Body of pancreas (tissue), 4 donors: ENCODE results near the gene TRAM2. TPM values are rescaled to one million over a fixed set of nuclear protein-coding genes. Genes with fewer than 3 reads are reported as not detected.
A peak's percentile ranks its signal among the peaks of the same experiment; 100 is the strongest.

ENCODE experiments used
- ATAC-seq: fragments of 150-250 bp; one replicate; pipeline ENCODE4 v1.9.1; 2016
- DNase-seq, 4 donors: peaks; one replicate each; pipeline ENCODE4 v3.0.0-alpha.2; 2019
- H3K27ac ChIP-seq, 4 donors: fragments of 200-600 bp; sonication (generic); 1 replicate in 3 of 4; 2 replicates in 1 of 4; pipeline versions ENCODE4 v1.5.1 to v1.6.1; 2016 to 2019; ENCODE audit warnings: mild to moderate bottlenecking in 1 of 4, mixed read lengths in 1 of 4, moderate library complexity in 1 of 4
- H3K27me3 ChIP-seq, 2 donors: fragments of 200-600 bp; sonication (generic); one replicate each; pipeline ENCODE4 v1.6.0; 2016; ENCODE audit warnings: mild to moderate bottlenecking in 1 of 2
- H3K36me3 ChIP-seq, 2 donors: fragments of 200-600 bp; sonication (generic); replicated peaks in 1 of 2; 2 replicates each; pipeline ENCODE4 v1.5.1; 2016; ENCODE audit warnings: low read depth in 2 of 2; ENCODE audit not compliant: insufficient read depth in 1 of 2
- H3K4me1 ChIP-seq: fragments of 200-600 bp; sonication (generic); one replicate; pipeline ENCODE4 v1.6.0; 2016
- H3K4me3 ChIP-seq, 2 donors: fragments of 200-600 bp; sonication (generic); 1 replicate in 1 of 2; 2 replicates in 1 of 2; pipeline ENCODE4 v1.5.1; 2016 to 2019
- H3K9me3 ChIP-seq, 3 donors: fragments of 200-600 bp; sonication (generic); 1 replicate in 2 of 3; 2 replicates in 1 of 3; pipeline ENCODE4 v1.5.1; 2016
- POLR2A ChIP-seq, 3 donors: fragments of 450-650 bp; IDR thresholded peaks; one replicate each; pipeline ENCODE4 v1.6.1; 2016; ENCODE audit warnings: antibody characterized with exemption in 3 of 3, mild to moderate bottlenecking in 2 of 3
- WGBS, 2 donors: methylation state at CpG; one replicate each; pipeline ENCODE4 v1.1.5; 2017; 5-methylcytosine and 5-hydroxymethylcytosine counted together
- intact Hi-C: fragments of 100-400 bp; cut with DNase I; formaldehyde crosslinking; loops from one replicate; pipeline ENCODE4 v1.15.1; 2023
- total RNA-seq, 2 donors: library from RNA; depleted of rRNA; stranded (reverse); fragments of >200 nt; gene quantifications; one replicate each; pipeline ENCODE4 v1.1.0, GENCODE V29; 2016
- TF ChIP-seq, protein P1 (sequence below), 7 experiments: fragments of 450-650 bp in 4 of 7; fragments of 200-600 bp in 3 of 7; sonication (generic) in 3 of 7; IDR thresholded peaks; one replicate each; pipeline ENCODE4 v1.5.1; 2016 to 2019; ENCODE audit warnings: antibody characterized with exemption in 7 of 7

TRAM2 gene
- total RNA-seq, 2 donors from 2014 or later = 6.7 to 7.9 TPM

DNA sequence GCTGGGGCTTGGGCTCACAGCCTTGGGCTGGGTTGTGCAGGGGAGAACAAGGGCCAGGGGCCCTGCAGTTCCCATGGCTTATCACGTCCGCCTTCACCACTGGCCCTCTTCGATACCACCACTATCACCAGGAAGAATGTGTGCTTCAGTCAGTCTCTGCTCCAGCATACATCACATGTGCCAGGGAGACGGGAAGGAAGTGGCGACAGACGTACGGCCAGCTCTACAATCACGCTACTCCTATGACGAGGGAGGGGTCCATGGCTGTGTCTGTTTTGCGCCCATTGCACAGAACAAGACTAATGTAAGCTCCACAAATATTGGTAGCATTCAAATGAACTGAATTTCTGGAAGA is 72.1 kb downstream of the TRAM2 start:
- TF ChIP-seq, protein P1, sequence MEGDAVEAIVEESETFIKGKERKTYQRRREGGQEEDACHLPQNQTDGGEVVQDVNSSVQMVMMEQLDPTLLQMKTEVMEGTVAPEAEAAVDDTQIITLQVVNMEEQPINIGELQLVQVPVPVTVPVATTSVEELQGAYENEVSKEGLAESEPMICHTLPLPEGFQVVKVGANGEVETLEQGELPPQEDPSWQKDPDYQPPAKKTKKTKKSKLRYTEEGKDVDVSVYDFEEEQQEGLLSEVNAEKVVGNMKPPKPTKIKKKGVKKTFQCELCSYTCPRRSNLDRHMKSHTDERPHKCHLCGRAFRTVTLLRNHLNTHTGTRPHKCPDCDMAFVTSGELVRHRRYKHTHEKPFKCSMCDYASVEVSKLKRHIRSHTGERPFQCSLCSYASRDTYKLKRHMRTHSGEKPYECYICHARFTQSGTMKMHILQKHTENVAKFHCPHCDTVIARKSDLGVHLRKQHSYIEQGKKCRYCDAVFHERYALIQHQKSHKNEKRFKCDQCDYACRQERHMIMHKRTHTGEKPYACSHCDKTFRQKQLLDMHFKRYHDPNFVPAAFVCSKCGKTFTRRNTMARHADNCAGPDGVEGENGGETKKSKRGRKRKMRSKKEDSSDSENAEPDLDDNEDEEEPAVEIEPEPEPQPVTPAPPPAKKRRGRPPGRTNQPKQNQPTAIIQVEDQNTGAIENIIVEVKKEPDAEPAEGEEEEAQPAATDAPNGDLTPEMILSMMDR (IDR thresholded peaks at IDR 0.05) = no peak
- no peak for TF ChIP-seq POLR2A (IDR thresholded peaks at IDR 0.05)
- H3K9me3 ChIP-seq = no peaks in the 10 kb centered on the region
- peak overlapping the region; percentile 50 to 86 (median 80) for H3K27ac ChIP-seq
- H3K36me3 ChIP-seq = no peaks in the 10 kb centered on the region
- WGBS, 2 donors = 60 to 78% methylated on average over 1 to 10 of the region's 10 CpGs
- H3K27me3 ChIP-seq = no peaks in the 10 kb centered on the region
- peaks cover 19% of the 10 kb centered on the region for H3K4me1 ChIP-seq
- intact Hi-C loops = no loop called here
- ATAC-seq (no peak), DNase-seq (peak in 1 of 4 donors; percentile 17)
- no peak overlapping the region for H3K4me3 ChIP-seq

DNA sequence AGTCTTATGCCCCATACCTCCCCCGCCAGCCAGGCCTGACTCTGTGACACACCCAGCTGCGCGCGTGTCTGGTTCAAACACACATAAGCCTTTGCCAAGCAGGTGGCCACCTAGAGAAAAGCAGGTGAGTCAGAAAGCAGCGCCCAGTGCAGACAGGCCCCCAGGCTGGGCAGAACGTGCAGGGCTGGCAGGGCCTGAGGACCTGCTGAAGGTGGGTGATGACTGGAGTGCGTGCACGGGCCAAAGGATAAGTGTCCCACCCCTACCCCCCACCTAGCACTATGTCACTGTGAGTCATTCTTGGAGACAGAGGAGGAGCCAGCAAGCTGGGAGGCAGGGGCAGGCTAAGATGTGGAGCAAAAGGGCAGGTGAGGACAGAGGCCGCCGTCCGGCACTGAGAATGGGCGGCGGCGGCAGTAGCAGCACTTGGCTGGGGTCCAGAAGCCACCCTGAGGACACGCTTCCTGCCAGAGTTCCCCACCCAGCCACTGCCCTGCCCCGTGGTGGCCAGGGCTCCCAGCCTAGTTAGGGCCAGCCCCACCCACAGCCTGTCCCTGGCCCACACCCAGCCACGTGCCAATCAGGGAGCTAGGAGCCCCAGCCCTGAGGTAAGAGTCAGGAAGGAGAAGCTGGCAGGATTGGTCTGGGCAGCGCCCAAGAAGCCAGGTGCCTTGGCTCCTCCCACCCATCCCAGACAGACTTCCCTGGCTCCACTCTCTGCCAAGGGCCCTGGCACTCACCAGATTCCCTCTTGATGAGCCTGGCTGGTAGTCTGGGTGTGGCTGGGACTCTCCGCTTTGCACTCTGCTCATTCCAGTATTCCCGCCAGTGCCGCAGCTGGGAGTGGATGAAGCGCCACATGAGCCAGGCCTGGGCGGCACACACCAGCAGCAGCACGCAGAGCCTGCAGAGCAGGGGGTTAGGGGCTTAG is 72.7 kb downstream of the TRAM2 start:
- peak; percentile 92 to 97 (median 96) for DNase-seq
- intact Hi-C loops = no loop called here
- 18 to 27% methylated on average over 2 to 24 of the region's 24 CpGs for WGBS, 2 donors
- Histone ChIP-seq H3K27me3 (no peaks in the 10 kb centered on the region), H3K36me3 (no peaks in the 10 kb centered on the region), H3K27ac (peak overlapping the region; percentile 50 to 86 (median 80)), H3K4me1 (peaks cover 19% of the 10 kb centered on the region), H3K9me3 (no peaks in the 10 kb centered on the region), H3K4me3 (no peak overlapping the region)
- peak in 2 of 3 donors; percentile 41 to 44 for TF ChIP-seq POLR2A (IDR thresholded peaks at IDR 0.05)
- TF ChIP-seq, protein P1 (IDR thresholded peaks at IDR 0.05) = no peak
- ATAC-seq = peak; percentile 96

DNA sequence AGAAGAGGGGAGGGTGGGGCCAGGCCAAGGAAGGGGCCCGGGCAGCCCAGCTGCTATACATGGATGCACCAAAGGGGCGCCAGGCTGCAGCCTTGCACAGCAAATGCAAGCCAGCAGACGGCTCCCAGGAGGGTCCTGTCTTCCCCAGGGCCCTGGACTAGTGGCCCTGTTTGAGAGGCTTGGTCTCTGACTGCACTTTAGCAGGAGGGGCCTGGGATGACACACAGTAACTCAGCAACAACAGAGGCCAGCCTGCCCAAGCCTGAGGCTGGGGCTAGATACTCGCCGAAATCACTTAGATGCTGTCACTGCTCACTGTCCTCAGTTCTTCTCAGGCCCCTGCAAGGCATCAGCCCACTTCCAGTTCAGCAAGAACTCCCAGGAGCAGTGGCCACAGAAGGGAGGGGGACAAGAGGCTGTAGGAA is 73.5 kb downstream of the TRAM2 start:
- Histone ChIP-seq H3K27me3 (no peaks in the 10 kb centered on the region), H3K27ac (peak overlapping the region; percentile 50 to 86 (median 80)), H3K36me3 (no peaks in the 10 kb centered on the region), H3K9me3 (no peaks in the 10 kb centered on the region), H3K4me1 (peaks cover 19% of the 10 kb centered on the region), H3K4me3 (no peak overlapping the region)
- ATAC-seq (no peak), DNase-seq (no peak)
- no peak for TF ChIP-seq POLR2A (IDR thresholded peaks at IDR 0.05)
- TF ChIP-seq, protein P1 (IDR thresholded peaks at IDR 0.05) = no peak
- 80 to 93% methylated on average over 4 to 5 of the region's 5 CpGs for WGBS, 2 donors
- intact Hi-C loops = no loop called here

DNA sequence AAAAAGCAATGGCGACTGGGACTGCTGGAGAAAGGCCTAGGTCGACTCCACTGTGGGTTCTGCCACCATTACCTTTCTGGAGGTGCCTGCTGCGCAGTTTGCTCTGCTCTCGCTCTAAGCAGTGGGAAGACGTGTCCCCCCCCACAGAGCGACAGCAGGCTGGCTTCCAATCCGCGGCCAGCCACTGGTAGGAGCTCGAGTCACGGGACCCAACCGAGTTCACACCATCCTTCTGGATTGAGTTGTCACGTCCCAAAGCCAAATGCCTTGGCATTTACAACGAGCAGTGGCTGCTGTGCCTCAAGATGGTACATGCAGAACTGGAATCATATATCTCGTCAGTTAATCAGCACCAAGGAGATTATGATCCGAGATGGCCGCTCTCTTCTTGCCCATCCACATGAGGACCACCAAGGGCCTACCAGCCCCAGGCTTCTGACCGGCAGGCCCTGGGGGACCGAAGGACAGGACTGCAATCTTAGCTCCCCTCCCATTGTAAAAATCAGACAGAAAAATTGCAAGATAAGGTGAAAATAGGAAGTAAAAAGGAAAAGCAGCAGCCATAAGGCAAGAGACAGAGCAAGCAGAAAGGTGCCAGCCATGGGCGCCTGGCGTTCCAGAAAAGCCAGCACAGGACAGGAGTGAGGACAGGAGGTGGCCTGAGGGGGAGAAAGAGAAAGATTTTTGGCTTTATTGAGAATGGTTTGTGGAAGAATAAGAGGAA is 74.4 kb downstream of the TRAM2 start:
- intact Hi-C loops = no loop called here
- no peak overlapping the region for H3K27ac ChIP-seq
- no peaks in the 10 kb centered on the region for H3K36me3 ChIP-seq
- peaks cover 19% of the 10 kb centered on the region for H3K4me1 ChIP-seq
- WGBS, 2 donors = 91% methylated on average over 18 to 20 of the region's 20 CpGs
- H3K9me3 ChIP-seq = no peaks in the 10 kb centered on the region
- H3K4me3 ChIP-seq = no peak overlapping the region
- DNase-seq = no peak
- ATAC-seq = no peak
- no peak for TF ChIP-seq POLR2A (IDR thresholded peaks at IDR 0.05)
- TF ChIP-seq, protein P1 (IDR thresholded peaks at IDR 0.05) = no peak
- no peaks in the 10 kb centered on the region for H3K27me3 ChIP-seq
